WTC11 (cell line): ENCODE measurements around the gene PHC3.

ENCODE experiments used
- CREM ChIP-seq: sonication (generic); formaldehyde crosslinking; IDR thresholded peaks from 2 replicates; pipeline ENCODE4 v1.8.1; 2022; ENCODE audit warnings: mild to moderate bottlenecking, missing genetic modification reagents, moderate library complexity
- SP1 ChIP-seq: sonication (generic); formaldehyde crosslinking; conservative IDR thresholded peaks from 2 replicates; pipeline ENCODE4 v1.8.1; 2022; ENCODE audit warnings: missing genetic modification reagents
- ZBTB21 ChIP-seq: sonication (generic); formaldehyde crosslinking; IDR thresholded peaks from 2 replicates; pipeline ENCODE4 v1.8.1; 2023; ENCODE audit warnings: mild to moderate bottlenecking, missing genetic modification reagents, borderline replicate concordance
- ZNF138 ChIP-seq: sonication (generic); formaldehyde crosslinking; conservative IDR thresholded peaks from 2 replicates; pipeline ENCODE4 v1.8.1; 2022; ENCODE audit warnings: mild to moderate bottlenecking, moderate library complexity, missing genetic modification reagents
- TF ChIP-seq, protein P1 (sequence below): fragments of 200-600 bp; IDR thresholded peaks from 2 replicates; pipeline ENCODE4 v1.8.0; 2022; ENCODE audit warnings: antibody characterized with exemption
- TF ChIP-seq, protein P2 (sequence below): sonication (generic); formaldehyde crosslinking; IDR thresholded peaks from 2 replicates; pipeline ENCODE4 v1.8.0; 2022; ENCODE audit warnings: mild to moderate bottlenecking, missing genetic modification reagents
- TF ChIP-seq, protein P3 (sequence below): sonication (generic); formaldehyde crosslinking; IDR thresholded peaks from 2 replicates; pipeline ENCODE4 v1.8.0; 2022; ENCODE audit warnings: mild to moderate bottlenecking, missing genetic modification reagents
- TF ChIP-seq, protein P4 (sequence below): sonication (generic); formaldehyde crosslinking; IDR thresholded peaks from 2 replicates; pipeline ENCODE4 v1.8.1; 2023; ENCODE audit warnings: mild to moderate bottlenecking, missing genetic modification reagents, moderate library complexity
- TF ChIP-seq, protein P5 (sequence below): sonication (generic); formaldehyde crosslinking; IDR thresholded peaks from 2 replicates; pipeline ENCODE4 v1.8.1; 2023; ENCODE audit warnings: mild to moderate bottlenecking, missing genetic modification reagents

DNA sequence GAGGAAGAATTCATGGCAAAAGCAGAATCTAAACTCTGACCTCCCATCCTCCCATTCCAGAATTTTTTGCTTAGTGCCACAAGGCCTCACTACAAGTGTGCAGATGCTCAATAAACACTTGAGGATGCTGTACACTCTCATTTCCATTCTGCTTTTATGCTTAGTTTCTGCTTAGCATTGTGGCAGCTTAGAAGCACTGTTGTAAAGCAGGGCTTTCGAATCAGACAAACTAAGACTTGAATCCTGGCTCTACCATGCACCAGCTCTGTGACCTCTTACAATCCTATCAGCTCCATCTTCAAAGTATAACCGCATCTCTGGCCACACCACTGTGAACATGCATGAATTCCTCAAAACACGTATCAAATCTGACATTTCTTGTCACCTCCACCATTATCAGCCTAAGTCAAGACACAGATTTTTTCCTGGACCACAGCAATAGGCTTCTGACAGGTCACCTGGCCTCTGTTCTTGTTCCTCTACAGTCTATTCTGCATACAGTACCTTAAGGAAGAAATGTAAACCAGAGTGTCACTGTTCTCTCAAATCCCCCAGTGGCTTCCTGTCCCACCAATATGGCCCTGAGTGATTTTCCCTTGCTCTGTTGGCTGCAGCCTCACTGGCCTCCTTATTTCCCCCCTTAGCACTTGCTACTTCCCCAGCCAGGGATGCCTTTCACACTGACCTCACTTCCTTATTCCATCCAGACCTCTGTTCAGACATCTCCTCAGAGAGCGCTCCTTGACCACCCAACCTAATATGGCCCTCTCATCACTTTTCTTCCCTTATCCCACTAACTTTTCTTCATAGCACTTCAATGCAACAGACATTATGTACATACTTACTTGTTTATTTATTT lies 8.1 kb upstream of the PHC3 start:
- TF ChIP-seq, protein P1, sequence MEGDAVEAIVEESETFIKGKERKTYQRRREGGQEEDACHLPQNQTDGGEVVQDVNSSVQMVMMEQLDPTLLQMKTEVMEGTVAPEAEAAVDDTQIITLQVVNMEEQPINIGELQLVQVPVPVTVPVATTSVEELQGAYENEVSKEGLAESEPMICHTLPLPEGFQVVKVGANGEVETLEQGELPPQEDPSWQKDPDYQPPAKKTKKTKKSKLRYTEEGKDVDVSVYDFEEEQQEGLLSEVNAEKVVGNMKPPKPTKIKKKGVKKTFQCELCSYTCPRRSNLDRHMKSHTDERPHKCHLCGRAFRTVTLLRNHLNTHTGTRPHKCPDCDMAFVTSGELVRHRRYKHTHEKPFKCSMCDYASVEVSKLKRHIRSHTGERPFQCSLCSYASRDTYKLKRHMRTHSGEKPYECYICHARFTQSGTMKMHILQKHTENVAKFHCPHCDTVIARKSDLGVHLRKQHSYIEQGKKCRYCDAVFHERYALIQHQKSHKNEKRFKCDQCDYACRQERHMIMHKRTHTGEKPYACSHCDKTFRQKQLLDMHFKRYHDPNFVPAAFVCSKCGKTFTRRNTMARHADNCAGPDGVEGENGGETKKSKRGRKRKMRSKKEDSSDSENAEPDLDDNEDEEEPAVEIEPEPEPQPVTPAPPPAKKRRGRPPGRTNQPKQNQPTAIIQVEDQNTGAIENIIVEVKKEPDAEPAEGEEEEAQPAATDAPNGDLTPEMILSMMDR: no peak
- TF ChIP-seq, protein P2, sequence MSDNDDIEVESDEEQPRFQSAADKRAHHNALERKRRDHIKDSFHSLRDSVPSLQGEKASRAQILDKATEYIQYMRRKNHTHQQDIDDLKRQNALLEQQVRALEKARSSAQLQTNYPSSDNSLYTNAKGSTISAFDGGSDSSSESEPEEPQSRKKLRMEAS (CRISPR knock-in tag): no peak
- TF ChIP-seq ZBTB21 (CRISPR knock-in tag): no peak
- TF ChIP-seq, protein P3, sequence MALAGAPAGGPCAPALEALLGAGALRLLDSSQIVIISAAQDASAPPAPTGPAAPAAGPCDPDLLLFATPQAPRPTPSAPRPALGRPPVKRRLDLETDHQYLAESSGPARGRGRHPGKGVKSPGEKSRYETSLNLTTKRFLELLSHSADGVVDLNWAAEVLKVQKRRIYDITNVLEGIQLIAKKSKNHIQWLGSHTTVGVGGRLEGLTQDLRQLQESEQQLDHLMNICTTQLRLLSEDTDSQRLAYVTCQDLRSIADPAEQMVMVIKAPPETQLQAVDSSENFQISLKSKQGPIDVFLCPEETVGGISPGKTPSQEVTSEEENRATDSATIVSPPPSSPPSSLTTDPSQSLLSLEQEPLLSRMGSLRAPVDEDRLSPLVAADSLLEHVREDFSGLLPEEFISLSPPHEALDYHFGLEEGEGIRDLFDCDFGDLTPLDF (CRISPR knock-in tag): no peak
- TF ChIP-seq, protein P4, sequence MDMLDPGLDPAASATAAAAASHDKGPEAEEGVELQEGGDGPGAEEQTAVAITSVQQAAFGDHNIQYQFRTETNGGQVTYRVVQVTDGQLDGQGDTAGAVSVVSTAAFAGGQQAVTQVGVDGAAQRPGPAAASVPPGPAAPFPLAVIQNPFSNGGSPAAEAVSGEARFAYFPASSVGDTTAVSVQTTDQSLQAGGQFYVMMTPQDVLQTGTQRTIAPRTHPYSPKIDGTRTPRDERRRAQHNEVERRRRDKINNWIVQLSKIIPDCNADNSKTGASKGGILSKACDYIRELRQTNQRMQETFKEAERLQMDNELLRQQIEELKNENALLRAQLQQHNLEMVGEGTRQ (CRISPR knock-in tag): no peak
- no peak for TF ChIP-seq CREM (CRISPR knock-in tag)
- TF ChIP-seq, protein P5, sequence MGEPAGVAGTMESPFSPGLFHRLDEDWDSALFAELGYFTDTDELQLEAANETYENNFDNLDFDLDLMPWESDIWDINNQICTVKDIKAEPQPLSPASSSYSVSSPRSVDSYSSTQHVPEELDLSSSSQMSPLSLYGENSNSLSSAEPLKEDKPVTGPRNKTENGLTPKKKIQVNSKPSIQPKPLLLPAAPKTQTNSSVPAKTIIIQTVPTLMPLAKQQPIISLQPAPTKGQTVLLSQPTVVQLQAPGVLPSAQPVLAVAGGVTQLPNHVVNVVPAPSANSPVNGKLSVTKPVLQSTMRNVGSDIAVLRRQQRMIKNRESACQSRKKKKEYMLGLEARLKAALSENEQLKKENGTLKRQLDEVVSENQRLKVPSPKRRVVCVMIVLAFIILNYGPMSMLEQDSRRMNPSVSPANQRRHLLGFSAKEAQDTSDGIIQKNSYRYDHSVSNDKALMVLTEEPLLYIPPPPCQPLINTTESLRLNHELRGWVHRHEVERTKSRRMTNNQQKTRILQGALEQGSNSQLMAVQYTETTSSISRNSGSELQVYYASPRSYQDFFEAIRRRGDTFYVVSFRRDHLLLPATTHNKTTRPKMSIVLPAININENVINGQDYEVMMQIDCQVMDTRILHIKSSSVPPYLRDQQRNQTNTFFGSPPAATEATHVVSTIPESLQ (CRISPR knock-in tag): no peak
- TF ChIP-seq SP1 (CRISPR knock-in tag): no peak
- TF ChIP-seq ZNF138: no peak
